Body of pancreas (tissue), 4 donors: ENCODE data around the gene AKNAD1. TPM values are rescaled to one million over a fixed set of nuclear protein-coding genes. Genes with fewer than 3 reads are reported as not detected.

Experiments
- ATAC-seq: fragments of 150-250 bp; one replicate; pipeline ENCODE4 v1.9.1; 2016
- DNase-seq, 4 donors: peaks; one replicate each; pipeline ENCODE4 v3.0.0-alpha.2; 2019
- H3K27ac ChIP-seq, 4 donors: fragments of 200-600 bp; sonication (generic); 1 replicate in 3 of 4; 2 replicates in 1 of 4; pipeline versions ENCODE4 v1.5.1 to v1.6.1; 2016 to 2019; ENCODE audit warnings: mild to moderate bottlenecking in 1 of 4, mixed read lengths in 1 of 4, moderate library complexity in 1 of 4
- H3K27me3 ChIP-seq, 2 donors: fragments of 200-600 bp; sonication (generic); one replicate each; pipeline ENCODE4 v1.6.0; 2016; ENCODE audit warnings: mild to moderate bottlenecking in 1 of 2
- H3K36me3 ChIP-seq, 2 donors: fragments of 200-600 bp; sonication (generic); replicated peaks in 1 of 2; 2 replicates each; pipeline ENCODE4 v1.5.1; 2016; ENCODE audit warnings: low read depth in 2 of 2; ENCODE audit not compliant: insufficient read depth in 1 of 2
- H3K4me1 ChIP-seq: fragments of 200-600 bp; sonication (generic); one replicate; pipeline ENCODE4 v1.6.0; 2016
- H3K4me3 ChIP-seq, 2 donors: fragments of 200-600 bp; sonication (generic); 1 replicate in 1 of 2; 2 replicates in 1 of 2; pipeline ENCODE4 v1.5.1; 2016 to 2019
- H3K9me3 ChIP-seq, 3 donors: fragments of 200-600 bp; sonication (generic); 1 replicate in 2 of 3; 2 replicates in 1 of 3; pipeline ENCODE4 v1.5.1; 2016
- POLR2A ChIP-seq, 3 donors: fragments of 450-650 bp; IDR thresholded peaks; one replicate each; pipeline ENCODE4 v1.6.1; 2016; ENCODE audit warnings: antibody characterized with exemption in 3 of 3, mild to moderate bottlenecking in 2 of 3
- WGBS, 2 donors: methylation state at CpG; one replicate each; pipeline ENCODE4 v1.1.5; 2017; 5-methylcytosine and 5-hydroxymethylcytosine counted together
- intact Hi-C: fragments of 100-400 bp; cut with DNase I; formaldehyde crosslinking; loops from one replicate; pipeline ENCODE4 v1.15.1; 2023
- total RNA-seq, 2 donors: library from RNA; depleted of rRNA; stranded (reverse); fragments of >200 nt; gene quantifications; one replicate each; pipeline ENCODE4 v1.1.0, GENCODE V29; 2016
- TF ChIP-seq, protein P1 (sequence below), 7 experiments: fragments of 450-650 bp in 4 of 7; fragments of 200-600 bp in 3 of 7; sonication (generic) in 3 of 7; IDR thresholded peaks; one replicate each; pipeline ENCODE4 v1.5.1; 2016 to 2019; ENCODE audit warnings: antibody characterized with exemption in 7 of 7

Gene AKNAD1
- total RNA-seq, 2 donors from 2014 or later, result not detected

DNA sequence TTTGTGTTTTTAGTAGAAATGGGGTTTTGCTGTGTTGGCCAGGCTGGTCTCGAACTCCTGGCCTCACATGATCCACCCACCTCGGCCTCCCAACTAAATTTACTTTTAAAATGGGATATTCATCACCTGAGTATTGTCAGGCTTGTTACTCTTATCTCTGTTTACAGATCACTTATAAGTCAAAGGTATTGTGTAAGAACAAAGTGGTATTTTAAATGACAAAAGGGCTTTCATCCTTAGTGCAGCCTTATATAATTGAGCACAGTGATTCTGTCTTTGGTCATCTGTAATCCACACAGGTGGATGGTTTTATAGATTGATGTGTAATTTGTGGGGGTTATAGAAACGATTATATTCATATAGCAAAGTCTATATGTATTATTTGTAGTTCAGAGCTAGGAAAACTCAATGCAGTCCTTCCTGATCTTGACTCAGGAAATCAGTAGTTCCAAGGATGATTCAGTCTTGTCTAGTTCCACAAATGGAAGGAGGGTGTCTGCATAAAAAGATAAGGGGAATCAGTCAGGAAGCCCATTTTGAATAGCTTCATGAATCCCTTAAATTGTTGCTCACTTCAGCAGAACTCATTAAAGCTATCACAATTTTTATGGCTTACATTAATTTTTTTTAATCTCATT lies 75.8 kb downstream of the AKNAD1 start:
- H3K36me3 ChIP-seq, result peaks cover 21 to 30% of the 10 kb centered on the region in 2 donors
- intact Hi-C loops, result no loop called here

GRCh38 chr1:108779455-108779854 lies 77.4 kb downstream of the AKNAD1 start:
- Histone ChIP-seq H3K9me3 (no peaks in the 10 kb centered on the region), H3K4me3 (no peak overlapping the region), H3K27ac (no peak overlapping the region), H3K4me1 (no peaks in the 10 kb centered on the region), H3K27me3 (no peaks in the 10 kb centered on the region), H3K36me3 (peaks cover 13 to 21% of the 10 kb centered on the region in 2 donors)
- TF ChIP-seq, protein P1, sequence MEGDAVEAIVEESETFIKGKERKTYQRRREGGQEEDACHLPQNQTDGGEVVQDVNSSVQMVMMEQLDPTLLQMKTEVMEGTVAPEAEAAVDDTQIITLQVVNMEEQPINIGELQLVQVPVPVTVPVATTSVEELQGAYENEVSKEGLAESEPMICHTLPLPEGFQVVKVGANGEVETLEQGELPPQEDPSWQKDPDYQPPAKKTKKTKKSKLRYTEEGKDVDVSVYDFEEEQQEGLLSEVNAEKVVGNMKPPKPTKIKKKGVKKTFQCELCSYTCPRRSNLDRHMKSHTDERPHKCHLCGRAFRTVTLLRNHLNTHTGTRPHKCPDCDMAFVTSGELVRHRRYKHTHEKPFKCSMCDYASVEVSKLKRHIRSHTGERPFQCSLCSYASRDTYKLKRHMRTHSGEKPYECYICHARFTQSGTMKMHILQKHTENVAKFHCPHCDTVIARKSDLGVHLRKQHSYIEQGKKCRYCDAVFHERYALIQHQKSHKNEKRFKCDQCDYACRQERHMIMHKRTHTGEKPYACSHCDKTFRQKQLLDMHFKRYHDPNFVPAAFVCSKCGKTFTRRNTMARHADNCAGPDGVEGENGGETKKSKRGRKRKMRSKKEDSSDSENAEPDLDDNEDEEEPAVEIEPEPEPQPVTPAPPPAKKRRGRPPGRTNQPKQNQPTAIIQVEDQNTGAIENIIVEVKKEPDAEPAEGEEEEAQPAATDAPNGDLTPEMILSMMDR (IDR thresholded peaks at IDR 0.05), result no peak
- TF ChIP-seq POLR2A (IDR thresholded peaks at IDR 0.05), result no peak
- intact Hi-C loops, result no loop called here
- DNase-seq, result no peak
- no peak for ATAC-seq

More for the DNA sequence above, 75.8 kb downstream of the AKNAD1 start:
- H3K9me3 ChIP-seq, result peaks cover 0 to 12% (median 0%) of the 10 kb centered on the region in 3 donors
- H3K4me3 ChIP-seq, result no peak overlapping the region
- no peaks in the 10 kb centered on the region for H3K27me3 ChIP-seq
- ATAC-seq (no peak), DNase-seq (no peak)
- TF ChIP-seq POLR2A (IDR thresholded peaks at IDR 0.05), result no peak
- TF ChIP-seq, protein P1 (IDR thresholded peaks at IDR 0.05), result no peak
- H3K4me1 ChIP-seq, result no peaks in the 10 kb centered on the region
- 59 to 67% methylated on average over 3 of the region's 3 CpGs for WGBS, 2 donors
- H3K27ac ChIP-seq, result no peak overlapping the region

DNA sequence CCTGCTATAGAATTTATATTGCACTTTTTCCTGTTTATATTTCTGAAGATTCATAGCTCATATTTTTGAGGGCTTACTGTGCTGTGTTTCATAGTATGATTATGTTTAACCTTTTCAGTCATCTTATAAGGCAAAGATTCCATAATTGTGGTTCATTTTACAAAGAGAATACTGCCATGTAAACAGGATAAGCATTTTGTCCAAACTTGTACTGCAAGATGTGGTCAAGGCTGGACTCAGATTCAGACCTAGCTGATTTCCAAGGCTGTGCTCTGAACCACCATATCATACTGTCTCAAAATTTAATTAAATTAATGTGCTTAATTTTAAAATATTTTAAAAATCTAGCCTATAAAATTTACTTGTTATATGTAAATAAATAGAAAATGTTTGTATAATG lies 79.1 kb downstream of the AKNAD1 start:
- intact Hi-C loops, result no loop called here
- TF ChIP-seq, protein P1 (IDR thresholded peaks at IDR 0.05), result no peak
- no peak for TF ChIP-seq POLR2A (IDR thresholded peaks at IDR 0.05)
- no peaks in the 10 kb centered on the region for H3K27me3 ChIP-seq
- no peak overlapping the region for H3K4me3 ChIP-seq
- H3K36me3 ChIP-seq, result peaks cover 1 to 16% of the 10 kb centered on the region in 2 donors
- no peaks in the 10 kb centered on the region for H3K4me1 ChIP-seq
- H3K27ac ChIP-seq, result no peak overlapping the region
- DNase-seq (no peak), ATAC-seq (no peak)
- no peaks in the 10 kb centered on the region for H3K9me3 ChIP-seq

- ATAC-seq, result no peak
- H3K36me3 ChIP-seq, result peaks cover 0 to 7% of the 10 kb centered on the region in 2 donors
- 71 to 76% methylated on average over 3 of the region's 3 CpGs for WGBS, 2 donors
- intact Hi-C loops, result no loop called here
- H3K27me3 ChIP-seq, result no peaks in the 10 kb centered on the region
- no peak overlapping the region for H3K4me3 ChIP-seq
- TF ChIP-seq, protein P1 (IDR thresholded peaks at IDR 0.05), result no peak
- no peak for TF ChIP-seq POLR2A (IDR thresholded peaks at IDR 0.05)
- no peak for DNase-seq
- H3K27ac ChIP-seq, result no peak overlapping the region
- H3K4me1 ChIP-seq, result no peaks in the 10 kb centered on the region
- no peaks in the 10 kb centered on the region for H3K9me3 ChIP-seq
Measured at GRCh38 chr1:108767708-108768107, 89.2 kb downstream of the AKNAD1 start.

- H3K9me3 ChIP-seq, result no peaks in the 10 kb centered on the region
- ATAC-seq (no peak), DNase-seq (no peak)
- WGBS, 2 donors, result 65 to 82% methylated on average over 1 of the region's 1 CpG
- no peaks in the 10 kb centered on the region for H3K4me1 ChIP-seq
- H3K27me3 ChIP-seq, result no peaks in the 10 kb centered on the region
- no peak overlapping the region for H3K27ac ChIP-seq
- intact Hi-C loops, result no loop called here
- peaks cover 0 to 5% of the 10 kb centered on the region in 2 donors for H3K36me3 ChIP-seq
- no peak overlapping the region for H3K4me3 ChIP-seq
- TF ChIP-seq POLR2A (IDR thresholded peaks at IDR 0.05), result no peak
Measured at GRCh38 chr1:108767115-108767514, 89.8 kb downstream of the AKNAD1 start.

Other genes starting within 250 kb of the AKNAD1 start
- gene HENMT1, start 196.0 kb downstream of the AKNAD1 start, total RNA-seq, result 1 to 10 TPM; 1.3 to 1.6 TPM
- 10 to 100 TPM; 28.3 to 29.3 TPM for gene PRPF38B, start 164.8 kb downstream of the AKNAD1 start, total RNA-seq
- gene FNDC7, start 144.2 kb downstream of the AKNAD1 start, total RNA-seq, result not detected
- 10 to 100 TPM; 39.6 to 83.0 TPM for gene STXBP3, start 110.4 kb downstream of the AKNAD1 start, total RNA-seq
- 1 to 10 TPM; 1.6 to 2.3 TPM for gene GPSM2, start 19.9 kb upstream of the AKNAD1 start, total RNA-seq
- gene CLCC1, start 106.4 kb upstream of the AKNAD1 start, total RNA-seq, result 10 to 100 TPM; 16.2 to 17.6 TPM
- 1 to 10 TPM; 5.6 to 7.3 TPM for gene WDR47, start 185.0 kb upstream of the AKNAD1 start, total RNA-seq
- gene TAF13, start 218.9 kb upstream of the AKNAD1 start, total RNA-seq, result 10 to 100 TPM in 1 of 2 donors, 1 to 10 TPM in 1; 5.9 to 18.4 TPM
- gene TMEM167B, start 233.7 kb upstream of the AKNAD1 start, total RNA-seq, result 10 to 100 TPM in 1 of 2 donors, 1 to 10 TPM in 1; 5.3 to 12.7 TPM